ENCODE data around the gene MCM3AP.

DNA sequence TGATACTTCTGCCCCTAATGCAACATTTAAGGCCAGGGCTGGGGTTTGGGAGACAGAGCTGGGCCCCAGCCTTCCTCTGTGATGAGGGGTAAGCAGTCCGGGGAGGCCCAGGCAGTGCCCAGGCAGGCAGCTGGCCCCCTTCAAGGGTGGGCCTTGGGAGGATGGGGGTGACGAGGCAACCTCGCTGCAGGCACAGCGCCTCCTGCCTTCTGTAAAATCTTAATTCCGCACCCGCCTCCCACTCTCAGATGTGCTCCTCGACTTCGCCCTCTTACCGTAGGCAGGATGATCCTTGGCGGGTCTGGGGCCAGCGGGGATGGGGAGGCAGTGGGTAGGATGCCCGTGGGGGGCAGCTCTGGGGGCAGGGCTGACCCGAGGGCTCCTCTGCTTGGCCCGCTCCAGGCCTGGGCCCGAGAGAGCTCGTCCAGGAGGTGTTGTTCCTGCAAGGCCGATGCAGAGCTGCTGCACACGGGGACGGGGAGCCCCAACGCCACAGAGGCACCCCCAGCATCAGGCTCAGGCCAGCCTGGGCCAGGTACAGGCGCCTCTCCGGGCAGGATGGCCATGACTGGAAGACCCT is 29.1 kb upstream of the MCM3AP start:
- TF ChIP-seq EZH2 (IDR thresholded peaks at IDR 0.05; ENCODE audit: low read length, unreplicated experiment): no peak
- TF ChIP-seq, protein P1, sequence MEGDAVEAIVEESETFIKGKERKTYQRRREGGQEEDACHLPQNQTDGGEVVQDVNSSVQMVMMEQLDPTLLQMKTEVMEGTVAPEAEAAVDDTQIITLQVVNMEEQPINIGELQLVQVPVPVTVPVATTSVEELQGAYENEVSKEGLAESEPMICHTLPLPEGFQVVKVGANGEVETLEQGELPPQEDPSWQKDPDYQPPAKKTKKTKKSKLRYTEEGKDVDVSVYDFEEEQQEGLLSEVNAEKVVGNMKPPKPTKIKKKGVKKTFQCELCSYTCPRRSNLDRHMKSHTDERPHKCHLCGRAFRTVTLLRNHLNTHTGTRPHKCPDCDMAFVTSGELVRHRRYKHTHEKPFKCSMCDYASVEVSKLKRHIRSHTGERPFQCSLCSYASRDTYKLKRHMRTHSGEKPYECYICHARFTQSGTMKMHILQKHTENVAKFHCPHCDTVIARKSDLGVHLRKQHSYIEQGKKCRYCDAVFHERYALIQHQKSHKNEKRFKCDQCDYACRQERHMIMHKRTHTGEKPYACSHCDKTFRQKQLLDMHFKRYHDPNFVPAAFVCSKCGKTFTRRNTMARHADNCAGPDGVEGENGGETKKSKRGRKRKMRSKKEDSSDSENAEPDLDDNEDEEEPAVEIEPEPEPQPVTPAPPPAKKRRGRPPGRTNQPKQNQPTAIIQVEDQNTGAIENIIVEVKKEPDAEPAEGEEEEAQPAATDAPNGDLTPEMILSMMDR (conservative IDR thresholded peaks at IDR 0.05; ENCODE audit: low read depth, low read length): no peak
- no peak for TF ChIP-seq EZH2phosphoT487 (IDR thresholded peaks at IDR 0.05; ENCODE audit: borderline replicate concordance, low read length)
